Left renal cortex interstitium (tissue), 4 donors: Measurements from ENCODE around the gene CDKL4. TPM values are rescaled to one million over a fixed set of nuclear protein-coding genes. Genes with fewer than 3 reads are reported as not detected.
"Not testable (repeated sequence)": the region's sequence is repeated elsewhere in the genome, so short reads cannot be mapped to it uniquely, and the experiment has no call there.

Experiments used
- DNase-seq, 4 donors: peaks; one replicate each; pipeline ENCODE4 v3.0.0-alpha.2; 2013; ENCODE audit warnings: low read depth in 4 of 4, low spot score in 2 of 4, missing footprints in 1 of 4
- polyA plus RNA-seq, 4 donors: library from polyadenylated mRNA; unstranded; fragments of 120-200 nt; gene quantifications; one replicate each; pipeline ENCODE4 v1.2.1, GENCODE V29; 2013; ENCODE audit not compliant: insufficient read length in 4 of 4

CDKL4 gene
- polyA plus RNA-seq, 4 donors: 0.42 to 1.5 (median 1.1) TPM

- DNase-seq: no peak
Observed at GRCh38 chr2:39234754-39235153, 9.0 kb downstream of the CDKL4 start.

GRCh38 chr2:39232141-39232540 is 11.6 kb downstream of the CDKL4 start:
- no peak for DNase-seq

GRCh38 chr2:39228413-39229209 is 15.2 kb downstream of the CDKL4 start:
- peak in 1 of 4 donors; percentile 19 for DNase-seq

GRCh38 chr2:39227628-39228412 is 15.9 kb downstream of the CDKL4 start:
- DNase-seq: peak in 3 of 4 donors; percentile 46 to 56 (median 53)

GRCh38 chr2:39225567-39225966 is 18.2 kb downstream of the CDKL4 start:
- no peak for DNase-seq

GRCh38 chr2:39223909-39224308 is 19.9 kb downstream of the CDKL4 start:
- no peak for DNase-seq

GRCh38 chr2:39221459-39221858 is 22.3 kb downstream of the CDKL4 start:
- no peak for DNase-seq

GRCh38 chr2:39220136-39220535 is 23.6 kb downstream of the CDKL4 start:
- no peak for DNase-seq

GRCh38 chr2:39218391-39218790 is 25.4 kb downstream of the CDKL4 start:
- DNase-seq: no peak

GRCh38 chr2:39217192-39217550 is 26.6 kb downstream of the CDKL4 start:
- DNase-seq: no peak

GRCh38 chr2:39216346-39217191 is 27.2 kb downstream of the CDKL4 start:
- DNase-seq: no peak

- no peak for DNase-seq
Observed at GRCh38 chr2:39215545-39215944, 28.2 kb downstream of the CDKL4 start.

GRCh38 chr2:39213015-39213414 is 30.8 kb downstream of the CDKL4 start:
- no peak for DNase-seq

GRCh38 chr2:39210846-39211245 is 32.9 kb downstream of the CDKL4 start:
- DNase-seq: no peak

- DNase-seq: no peak
Observed at GRCh38 chr2:39203382-39203781, 40.4 kb downstream of the CDKL4 start.

GRCh38 chr2:39202639-39203369 is 41.0 kb downstream of the CDKL4 start:
- no peak for DNase-seq

GRCh38 chr2:39197003-39197402 is 46.8 kb downstream of the CDKL4 start:
- DNase-seq: not testable (repeated sequence)

- no peak for DNase-seq
Observed at GRCh38 chr2:39194686-39195085, 49.1 kb downstream of the CDKL4 start.

- no peak for DNase-seq
Observed at GRCh38 chr2:39188960-39189494, 54.7 kb downstream of the CDKL4 start.

- DNase-seq: no peak
Observed at GRCh38 chr2:39183673-39184072, 60.1 kb downstream of the CDKL4 start.
